Measurements from ENCODE around the gene BABAM2. TPM values are rescaled to one million over a fixed set of nuclear protein-coding genes. Genes with fewer than 3 reads are reported as not detected.
A peak's percentile ranks its signal among the peaks of the same experiment; 100 is the strongest.

BABAM2 gene
- total and polyA plus RNA-seq, 7 experiments from 2014 or later, result 34.2 to 58.2 (median 44.2) TPM

DNA sequence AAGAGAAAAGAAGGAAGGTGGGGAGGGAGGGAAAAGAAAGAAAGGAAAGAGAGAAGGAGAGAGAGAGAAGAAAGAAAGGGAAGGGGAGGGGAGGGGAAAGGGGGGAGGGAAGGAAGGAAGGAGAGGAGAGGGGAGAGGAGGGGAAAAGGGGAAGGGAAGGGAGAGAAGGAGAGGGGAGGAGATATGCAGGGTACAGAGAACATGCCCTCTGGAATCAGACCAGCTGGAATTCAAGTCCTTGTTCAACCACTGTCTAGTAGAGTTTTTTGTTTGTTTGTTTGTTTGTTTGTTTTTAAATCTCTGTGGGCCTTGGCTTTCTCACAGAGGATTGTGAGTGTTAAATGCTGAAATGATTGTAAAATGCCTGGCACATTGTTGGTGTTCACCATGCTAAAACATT is 424.4 kb downstream of the BABAM2 start:
- H3K9me3 ChIP-seq (ENCODE audit: control insufficient read depth in 2 of 3, low read length in 3 of 3), result no peaks in the 10 kb centered on the region
- intact Hi-C loops (cut with micrococcal nuclease), result no loop called here
- no peaks in the 10 kb centered on the region for H3K27me3 ChIP-seq (ENCODE audit: control insufficient read depth in 2 of 2, insufficient read depth in 2 of 2, low read length in 2 of 2)
- H3K27ac ChIP-seq (ENCODE audit: low read depth, low read length), result no peak overlapping the region
- Mint-ChIP-seq H3K36me3 (peaks cover 0 to 14% (median 7%) of the 10 kb centered on the region in 5 donors), H3K27me3 (no peaks in the 10 kb centered on the region), H3K27ac (no peak overlapping the region), H3K4me3 (no peak overlapping the region), H3K4me1 (peaks cover 0 to 10% (median 0%) of the 10 kb centered on the region in 7 donors), H3K9me3 (no peaks in the 10 kb centered on the region)
- ATAC-seq (no peak), DNase-seq (no peak)
- POLR2A ChIA-PET, result interaction anchor here (0.5 to 0.7 kb wide), 2 partner anchors 122 to 636 kb away, joined by 3 to 4 read pairs; no protein-coding TSS in a partner anchor
- no peak overlapping the region for H3K4me3 ChIP-seq (ENCODE audit: low read length)
- H3K4me1 ChIP-seq (ENCODE audit: control insufficient read depth in 2 of 2, insufficient read depth in 2 of 2, low read length in 2 of 2), result no peaks in the 10 kb centered on the region
- H3K36me3 ChIP-seq (ENCODE audit: control insufficient read depth in 2 of 3, insufficient read depth in 3 of 3, low read length in 3 of 3), result no peaks in the 10 kb centered on the region
- CTCF ChIA-PET, result no interaction called here

DNA sequence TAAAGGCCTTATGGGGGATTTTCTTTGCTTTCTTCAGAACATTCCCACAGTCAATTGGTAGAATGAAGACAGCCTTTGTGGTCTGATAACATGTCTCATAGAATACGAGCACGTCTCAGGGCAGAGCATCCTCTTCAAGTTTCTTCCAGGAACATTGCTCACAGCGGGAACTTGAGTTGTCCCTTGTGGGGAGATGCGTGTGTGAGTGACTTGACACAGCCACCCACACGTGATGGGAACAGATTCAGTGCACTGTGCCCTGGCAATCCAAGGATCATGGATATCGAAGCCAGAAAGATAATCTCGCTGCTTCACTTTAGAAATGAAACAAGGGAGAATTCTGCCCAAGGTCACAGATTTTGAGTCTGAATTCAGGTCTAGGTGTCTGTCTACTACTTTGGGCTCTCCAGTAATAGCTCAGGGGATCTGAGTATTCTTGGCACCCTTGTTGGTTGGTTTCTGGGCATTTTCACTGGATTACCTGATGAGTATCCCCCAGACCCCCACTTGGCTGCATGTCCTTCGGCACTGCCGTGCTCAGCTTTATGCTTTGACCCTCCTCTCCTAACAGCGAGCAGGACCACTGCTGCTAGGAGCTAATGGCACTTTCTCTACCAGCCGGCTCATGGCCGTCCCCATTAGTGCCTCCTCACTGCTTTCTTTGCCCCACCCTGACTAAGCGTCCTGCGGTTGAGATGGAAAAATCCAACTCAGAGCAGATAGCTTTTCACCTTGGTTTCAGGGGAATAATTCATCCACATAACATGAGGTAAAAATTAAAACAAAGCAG is 426.2 kb downstream of the BABAM2 start:
- Mint-ChIP-seq H3K36me3 (peaks cover 0 to 8% (median 1%) of the 10 kb centered on the region in 5 donors), H3K4me3 (no peak overlapping the region), H3K27me3 (no peaks in the 10 kb centered on the region), H3K4me1 (peaks cover 0 to 10% (median 0%) of the 10 kb centered on the region in 7 donors), H3K27ac (no peak overlapping the region), H3K9me3 (no peaks in the 10 kb centered on the region)
- Histone ChIP-seq H3K27ac (ENCODE audit: low read depth, low read length) (no peak overlapping the region), H3K4me1 (ENCODE audit: control insufficient read depth in 2 of 2, insufficient read depth in 2 of 2, low read length in 2 of 2) (no peaks in the 10 kb centered on the region), H3K27me3 (ENCODE audit: control insufficient read depth in 2 of 2, insufficient read depth in 2 of 2, low read length in 2 of 2) (no peaks in the 10 kb centered on the region), H3K4me3 (ENCODE audit: low read length) (no peak overlapping the region), H3K36me3 (ENCODE audit: control insufficient read depth in 2 of 3, insufficient read depth in 3 of 3, low read length in 3 of 3) (no peaks in the 10 kb centered on the region), H3K9me3 (ENCODE audit: control insufficient read depth in 2 of 3, low read length in 3 of 3) (no peaks in the 10 kb centered on the region)
- ChIA-PET POLR2A (no interaction called here), CTCF (no interaction called here)
- DNase-seq (no peak), ATAC-seq (no peak)
- intact Hi-C loops (cut with micrococcal nuclease), result no loop called here

DNA sequence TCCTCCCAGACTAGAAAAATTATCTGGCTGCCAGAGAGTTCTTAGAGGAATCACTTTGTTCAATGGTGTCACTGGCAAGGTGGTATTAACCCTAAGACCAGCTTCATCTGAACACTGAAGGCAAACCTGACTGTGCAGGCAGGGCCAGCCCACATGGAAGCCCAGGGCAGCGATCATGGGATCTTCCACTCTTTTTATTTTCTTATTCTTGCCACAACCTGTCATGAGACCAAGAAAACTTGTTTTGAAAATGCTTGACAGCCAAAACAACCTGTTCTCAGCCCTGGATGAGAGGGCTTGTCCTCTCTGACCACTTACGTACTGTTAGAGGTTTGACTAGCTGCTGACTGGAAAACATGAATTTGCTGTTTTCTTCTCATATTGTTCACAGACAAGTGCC is 426.9 kb downstream of the BABAM2 start:
- Mint-ChIP-seq H3K4me3 (no peak overlapping the region), H3K9me3 (no peaks in the 10 kb centered on the region), H3K36me3 (peaks cover 0 to 7% (median 0%) of the 10 kb centered on the region in 5 donors), H3K27ac (no peak overlapping the region), H3K4me1 (peaks cover 0 to 7% (median 0%) of the 10 kb centered on the region in 7 donors), H3K27me3 (no peaks in the 10 kb centered on the region)
- POLR2A ChIA-PET, result no interaction called here
- Histone ChIP-seq H3K9me3 (ENCODE audit: control insufficient read depth in 2 of 3, low read length in 3 of 3) (no peaks in the 10 kb centered on the region), H3K27ac (ENCODE audit: low read depth, low read length) (no peak overlapping the region), H3K36me3 (ENCODE audit: control insufficient read depth in 2 of 3, insufficient read depth in 3 of 3, low read length in 3 of 3) (no peaks in the 10 kb centered on the region), H3K27me3 (ENCODE audit: control insufficient read depth in 2 of 2, insufficient read depth in 2 of 2, low read length in 2 of 2) (no peaks in the 10 kb centered on the region), H3K4me1 (ENCODE audit: control insufficient read depth in 2 of 2, insufficient read depth in 2 of 2, low read length in 2 of 2) (no peaks in the 10 kb centered on the region), H3K4me3 (ENCODE audit: low read length) (no peak overlapping the region)
- CTCF ChIA-PET, result no interaction called here
- ATAC-seq (no peak), DNase-seq (no peak)
- intact Hi-C loops (cut with micrococcal nuclease), result no loop called here

DNA sequence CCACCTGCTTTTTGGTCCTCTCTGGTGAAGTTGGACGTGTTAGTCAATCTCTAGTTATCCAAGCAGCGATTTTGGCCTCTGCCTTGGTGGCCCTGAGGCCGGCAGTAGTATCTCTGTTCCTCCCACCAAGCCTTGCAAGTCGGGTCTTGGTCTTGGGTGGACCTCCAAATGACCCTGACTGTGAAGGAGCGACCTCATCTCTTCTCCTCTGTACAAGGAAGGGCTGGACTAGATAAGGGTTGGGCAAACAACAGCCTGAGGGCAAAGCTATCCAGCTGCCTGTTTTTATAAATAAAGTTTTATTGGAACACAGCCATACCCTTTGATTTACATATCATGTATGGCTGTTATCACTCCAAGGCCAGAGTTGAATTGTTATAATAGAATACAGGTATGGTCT is 427.5 kb downstream of the BABAM2 start:
- CTCF ChIA-PET, result no interaction called here
- no peaks in the 10 kb centered on the region for H3K27me3 ChIP-seq (ENCODE audit: control insufficient read depth in 2 of 2, insufficient read depth in 2 of 2, low read length in 2 of 2)
- Mint-ChIP-seq H3K4me1 (peaks cover 0 to 6% (median 0%) of the 10 kb centered on the region in 7 donors), H3K9me3 (no peaks in the 10 kb centered on the region), H3K4me3 (no peak overlapping the region), H3K36me3 (peaks cover 0 to 7% (median 0%) of the 10 kb centered on the region in 5 donors), H3K27ac (peak overlapping the region in 1 of 9 donors; percentile 30), H3K27me3 (no peaks in the 10 kb centered on the region)
- no peak overlapping the region for H3K27ac ChIP-seq (ENCODE audit: low read depth, low read length)
- no peaks in the 10 kb centered on the region for H3K4me1 ChIP-seq (ENCODE audit: control insufficient read depth in 2 of 2, insufficient read depth in 2 of 2, low read length in 2 of 2)
- DNase-seq (no peak), ATAC-seq (no peak)
- intact Hi-C loops (cut with micrococcal nuclease), result no loop called here
- H3K9me3 ChIP-seq (ENCODE audit: control insufficient read depth in 2 of 3, low read length in 3 of 3), result no peaks in the 10 kb centered on the region
- H3K36me3 ChIP-seq (ENCODE audit: control insufficient read depth in 2 of 3, insufficient read depth in 3 of 3, low read length in 3 of 3), result no peaks in the 10 kb centered on the region
- no peak overlapping the region for H3K4me3 ChIP-seq (ENCODE audit: low read length)
- POLR2A ChIA-PET, result no interaction called here

DNA sequence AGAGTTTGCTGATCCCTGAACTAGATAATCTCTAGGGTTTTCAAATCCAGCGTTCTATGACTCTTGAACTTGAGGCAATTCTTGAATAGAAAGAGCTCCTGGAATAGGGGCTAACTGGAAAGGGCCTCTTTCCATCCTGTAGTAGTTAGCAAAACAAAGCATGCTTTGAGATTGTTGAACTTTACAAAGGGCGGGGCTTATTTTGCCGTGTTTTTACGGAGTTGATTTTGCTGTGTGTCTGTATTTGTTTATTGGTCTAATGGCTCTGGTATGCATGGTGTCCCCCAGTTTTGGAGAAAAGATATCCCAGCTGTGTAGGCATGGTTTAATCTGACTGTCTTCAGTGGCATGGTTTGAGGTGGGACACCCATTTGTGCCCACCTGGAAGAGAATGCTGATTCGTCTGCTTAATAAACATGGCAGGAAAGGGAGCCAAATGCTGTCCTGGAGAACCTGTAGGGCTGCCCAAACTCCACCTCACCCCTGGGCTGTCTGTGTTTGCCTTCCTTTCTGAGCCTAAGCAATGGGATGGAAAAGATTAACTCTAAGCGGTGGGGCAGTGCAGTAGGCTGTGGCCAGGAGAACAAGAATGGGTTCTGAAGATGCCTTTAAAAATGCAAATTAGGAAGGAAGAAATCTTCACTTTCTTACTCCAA is 428.1 kb downstream of the BABAM2 start:
- Histone ChIP-seq H3K9me3 (ENCODE audit: control insufficient read depth in 2 of 3, low read length in 3 of 3) (no peaks in the 10 kb centered on the region), H3K27ac (ENCODE audit: low read depth, low read length) (no peak overlapping the region), H3K27me3 (ENCODE audit: control insufficient read depth in 2 of 2, insufficient read depth in 2 of 2, low read length in 2 of 2) (no peaks in the 10 kb centered on the region), H3K4me1 (ENCODE audit: control insufficient read depth in 2 of 2, insufficient read depth in 2 of 2, low read length in 2 of 2) (no peaks in the 10 kb centered on the region), H3K36me3 (ENCODE audit: control insufficient read depth in 2 of 3, insufficient read depth in 3 of 3, low read length in 3 of 3) (no peaks in the 10 kb centered on the region), H3K4me3 (ENCODE audit: low read length) (no peak overlapping the region)
- Mint-ChIP-seq H3K36me3 (peaks cover 0 to 7% (median under 1%) of the 10 kb centered on the region in 5 donors), H3K4me3 (no peak overlapping the region), H3K27ac (no peak overlapping the region), H3K9me3 (no peaks in the 10 kb centered on the region), H3K27me3 (no peaks in the 10 kb centered on the region), H3K4me1 (peaks cover 0 to 6% (median 0%) of the 10 kb centered on the region in 7 donors)
- ATAC-seq (no peak), DNase-seq (no peak)
- ChIA-PET POLR2A (no interaction called here), CTCF (no interaction called here)
- intact Hi-C loops (cut with micrococcal nuclease), result no loop called here

DNA sequence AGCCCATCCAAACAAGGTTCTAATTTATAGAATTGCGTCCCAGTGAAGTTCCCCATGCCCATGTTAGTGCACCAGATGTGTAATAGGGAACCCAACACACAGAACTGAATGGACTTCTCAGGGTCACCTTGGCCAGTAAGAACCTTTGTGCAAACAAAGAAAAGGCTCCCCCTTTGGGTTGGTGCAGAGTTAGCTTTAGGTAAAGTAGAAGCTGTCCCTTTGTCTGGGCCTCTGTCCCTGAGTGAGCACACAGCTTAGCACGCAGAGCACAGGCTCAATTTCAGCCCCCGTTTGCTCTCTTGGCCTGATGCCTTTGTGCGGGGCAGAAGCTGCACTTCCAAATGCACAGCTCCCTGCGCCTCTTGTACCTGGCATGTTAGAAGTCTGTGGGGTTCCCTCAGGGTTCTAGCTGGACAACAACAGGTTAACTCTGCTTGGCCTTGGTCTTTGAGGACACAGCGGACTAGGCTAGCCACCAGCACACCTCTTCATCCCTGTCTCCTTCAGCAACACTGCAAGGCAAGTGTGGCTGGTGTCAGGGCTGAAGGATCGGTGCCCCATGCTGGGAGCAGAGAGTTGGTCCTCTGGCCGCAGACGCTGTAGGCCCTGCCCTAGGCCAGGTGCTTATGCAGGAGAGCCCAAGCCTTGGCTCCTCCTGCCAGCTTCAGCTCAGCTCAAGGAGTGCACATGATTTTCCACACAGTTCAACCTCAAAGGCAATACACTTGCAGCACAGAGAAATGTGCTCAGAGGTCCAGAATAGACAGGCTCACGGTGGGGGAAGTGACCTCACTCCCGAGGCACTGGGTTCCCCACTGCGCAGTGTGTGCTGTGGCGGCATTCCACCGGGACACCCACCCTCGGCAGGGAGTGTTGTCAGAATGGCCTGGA is 428.8 kb downstream of the BABAM2 start:
- ChIA-PET POLR2A (no interaction called here), CTCF (no interaction called here)
- Histone ChIP-seq H3K36me3 (ENCODE audit: control insufficient read depth in 2 of 3, insufficient read depth in 3 of 3, low read length in 3 of 3) (no peaks in the 10 kb centered on the region), H3K9me3 (ENCODE audit: control insufficient read depth in 2 of 3, low read length in 3 of 3) (no peaks in the 10 kb centered on the region), H3K27ac (ENCODE audit: low read depth, low read length) (no peak overlapping the region), H3K4me3 (ENCODE audit: low read length) (no peak overlapping the region), H3K4me1 (ENCODE audit: control insufficient read depth in 2 of 2, insufficient read depth in 2 of 2, low read length in 2 of 2) (no peaks in the 10 kb centered on the region), H3K27me3 (ENCODE audit: control insufficient read depth in 2 of 2, insufficient read depth in 2 of 2, low read length in 2 of 2) (no peaks in the 10 kb centered on the region)
- H3K4me3 Mint-ChIP-seq, result no peak overlapping the region
- H3K27ac Mint-ChIP-seq, result no peak overlapping the region
- no peaks in the 10 kb centered on the region for H3K9me3 Mint-ChIP-seq
- intact Hi-C loops (cut with micrococcal nuclease), result no loop called here
- no peaks in the 10 kb centered on the region for H3K27me3 Mint-ChIP-seq
- no peak for DNase-seq
- no peak for ATAC-seq
- peaks cover 0 to 7% (median 4%) of the 10 kb centered on the region in 5 donors for H3K36me3 Mint-ChIP-seq
- peaks cover 0 to 6% (median 0%) of the 10 kb centered on the region in 7 donors for H3K4me1 Mint-ChIP-seq
